ENCODE data around the gene SHMT2.

- TF ChIP-seq CTCF (conservative IDR thresholded peaks at IDR 0.05 in 1 of 2, IDR thresholded peaks at IDR 0.05 in 1 of 2; ENCODE audit: extremely low read depth in 1 of 2, insufficient read depth in 1 of 2, low read depth in 1 of 2, low read length in 2 of 2) (no peak), EZH2 (IDR thresholded peaks at IDR 0.05; ENCODE audit: borderline replicate concordance, low read length) (no peak)
These were observed 5.1 kb downstream of the SHMT2 start for GRCh38 chr12:57234571-57235016.
